HG03103 (cell line): Measurements from ENCODE around the gene CHCHD3.
A peak's percentile ranks its signal among the peaks of the same experiment; 100 is the strongest.

ENCODE experiments used
- ATAC-seq: cut with Tn5 transposase; IDR thresholded peaks from one replicate; pipeline ENCODE4 v1.9.1; 2021; ENCODE audit warnings: low read depth; ENCODE audit not compliant: unreplicated experiment

CHCHD3 gene

GRCh38 chr7:133048589-133048988 is 33.3 kb downstream of the CHCHD3 start:
- ATAC-seq: no peak

GRCh38 chr7:133047321-133047720 is 34.6 kb downstream of the CHCHD3 start:
- ATAC-seq: no peak

GRCh38 chr7:133044722-133045473 is 37.0 kb downstream of the CHCHD3 start:
- no peak for ATAC-seq

- no peak for ATAC-seq
Observed at GRCh38 chr7:133040674-133041073, 41.2 kb downstream of the CHCHD3 start.

- ATAC-seq: no peak
Observed at GRCh38 chr7:133040178-133040577, 41.7 kb downstream of the CHCHD3 start.

GRCh38 chr7:133039614-133040013 is 42.3 kb downstream of the CHCHD3 start:
- ATAC-seq: no peak

- ATAC-seq: no peak
Observed at GRCh38 chr7:133036289-133036688, 45.6 kb downstream of the CHCHD3 start.

- peak; percentile 84 for ATAC-seq
Observed at GRCh38 chr7:133035240-133035639, 46.6 kb downstream of the CHCHD3 start.

- ATAC-seq: no peak
Observed at GRCh38 chr7:133030346-133030745, 51.5 kb downstream of the CHCHD3 start.

GRCh38 chr7:133029463-133029862 is 52.4 kb downstream of the CHCHD3 start:
- no peak for ATAC-seq

GRCh38 chr7:133027397-133027796 is 54.5 kb downstream of the CHCHD3 start:
- ATAC-seq: no peak

- no peak for ATAC-seq
Observed at GRCh38 chr7:133026210-133026859, 55.6 kb downstream of the CHCHD3 start.

- ATAC-seq: no peak
Observed at GRCh38 chr7:133025056-133025455, 56.8 kb downstream of the CHCHD3 start.

- no peak for ATAC-seq
Observed at GRCh38 chr7:133024596-133024995, 57.3 kb downstream of the CHCHD3 start.

- ATAC-seq: no peak
Observed at GRCh38 chr7:133023370-133024071, 58.4 kb downstream of the CHCHD3 start.

- no peak for ATAC-seq
Observed at GRCh38 chr7:133022661-133023060, 59.2 kb downstream of the CHCHD3 start.

GRCh38 chr7:133021196-133021595 is 60.7 kb downstream of the CHCHD3 start:
- no peak for ATAC-seq

- ATAC-seq: no peak
Observed at GRCh38 chr7:133020496-133020895, 61.4 kb downstream of the CHCHD3 start.

- ATAC-seq: no peak
Observed at GRCh38 chr7:133019590-133019989, 62.3 kb downstream of the CHCHD3 start.

- ATAC-seq: no peak
Observed at GRCh38 chr7:133016604-133017003, 65.3 kb downstream of the CHCHD3 start.

- no peak for ATAC-seq
Observed at GRCh38 chr7:133015888-133016287, 66.0 kb downstream of the CHCHD3 start.

GRCh38 chr7:133011746-133012145 is 70.1 kb downstream of the CHCHD3 start:
- no peak for ATAC-seq
